Body of pancreas (tissue), 4 donors: ENCODE results near the gene CNRIP1. TPM values are rescaled to one million over a fixed set of nuclear protein-coding genes. Genes with fewer than 3 reads are reported as not detected.

Experiments used
- ATAC-seq: fragments of 150-250 bp; one replicate; pipeline ENCODE4 v1.9.1; 2016
- DNase-seq, 4 donors: peaks; one replicate each; pipeline ENCODE4 v3.0.0-alpha.2; 2019
- H3K27ac ChIP-seq, 4 donors: fragments of 200-600 bp; sonication (generic); 1 replicate in 3 of 4; 2 replicates in 1 of 4; pipeline versions ENCODE4 v1.5.1 to v1.6.1; 2016 to 2019; ENCODE audit warnings: mild to moderate bottlenecking in 1 of 4, mixed read lengths in 1 of 4, moderate library complexity in 1 of 4
- H3K27me3 ChIP-seq, 2 donors: fragments of 200-600 bp; sonication (generic); one replicate each; pipeline ENCODE4 v1.6.0; 2016; ENCODE audit warnings: mild to moderate bottlenecking in 1 of 2
- H3K36me3 ChIP-seq, 2 donors: fragments of 200-600 bp; sonication (generic); replicated peaks in 1 of 2; 2 replicates each; pipeline ENCODE4 v1.5.1; 2016; ENCODE audit warnings: low read depth in 2 of 2; ENCODE audit not compliant: insufficient read depth in 1 of 2
- H3K4me1 ChIP-seq: fragments of 200-600 bp; sonication (generic); one replicate; pipeline ENCODE4 v1.6.0; 2016
- H3K4me3 ChIP-seq, 2 donors: fragments of 200-600 bp; sonication (generic); 1 replicate in 1 of 2; 2 replicates in 1 of 2; pipeline ENCODE4 v1.5.1; 2016 to 2019
- H3K9me3 ChIP-seq, 3 donors: fragments of 200-600 bp; sonication (generic); 1 replicate in 2 of 3; 2 replicates in 1 of 3; pipeline ENCODE4 v1.5.1; 2016
- CTCF ChIP-seq, 7 experiments: fragments of 450-650 bp in 4 of 7; fragments of 200-600 bp in 3 of 7; sonication (generic) in 3 of 7; IDR thresholded peaks; one replicate each; pipeline ENCODE4 v1.5.1; 2016 to 2019; ENCODE audit warnings: antibody characterized with exemption in 7 of 7
- POLR2A ChIP-seq, 3 donors: fragments of 450-650 bp; IDR thresholded peaks; one replicate each; pipeline ENCODE4 v1.6.1; 2016; ENCODE audit warnings: antibody characterized with exemption in 3 of 3, mild to moderate bottlenecking in 2 of 3
- WGBS, 2 donors: methylation state at CpG; one replicate each; pipeline ENCODE4 v1.1.5; 2017; 5-methylcytosine and 5-hydroxymethylcytosine counted together
- intact Hi-C: fragments of 100-400 bp; cut with DNase I; formaldehyde crosslinking; loops from one replicate; pipeline ENCODE4 v1.15.1; 2023
- total RNA-seq, 2 donors: library from RNA; depleted of rRNA; stranded (reverse); fragments of >200 nt; gene quantifications; one replicate each; pipeline ENCODE4 v1.1.0, GENCODE V29; 2016

The CNRIP1 gene
- total RNA-seq, 2 donors from 2014 or later: 2.6 to 5.7 TPM

- no peak for DNase-seq
- TF ChIP-seq POLR2A (IDR thresholded peaks at IDR 0.05): no peak
- no peak for TF ChIP-seq CTCF (IDR thresholded peaks at IDR 0.05)
- H3K4me1 ChIP-seq: no peaks in the 10 kb centered on the region
- no peak overlapping the region for H3K27ac ChIP-seq
- WGBS, 2 donors: 61 to 64% methylated on average over 6 of the region's 6 CpGs
- H3K36me3 ChIP-seq: no peaks in the 10 kb centered on the region
- H3K9me3 ChIP-seq: no peaks in the 10 kb centered on the region
- ATAC-seq: no peak
- H3K4me3 ChIP-seq: no peak overlapping the region
- intact Hi-C loops: loop anchor here (5.0 kb wide), 1 partner anchor 169 kb away; no protein-coding TSS in a partner anchor
- H3K27me3 ChIP-seq: no peaks in the 10 kb centered on the region
These were observed 28.4 kb downstream of the CNRIP1 start for GRCh38 chr2:68291314-68291713.

GRCh38 chr2:68290901-68291300 is 28.8 kb downstream of the CNRIP1 start:
- Histone ChIP-seq H3K27me3 (no peaks in the 10 kb centered on the region), H3K9me3 (no peaks in the 10 kb centered on the region), H3K4me3 (no peak overlapping the region), H3K27ac (no peak overlapping the region), H3K4me1 (no peaks in the 10 kb centered on the region), H3K36me3 (no peaks in the 10 kb centered on the region)
- WGBS, 2 donors: 43 to 50% methylated on average over 5 of the region's 5 CpGs
- ATAC-seq (no peak), DNase-seq (peak in 1 of 4 donors; percentile 8)
- TF ChIP-seq POLR2A (IDR thresholded peaks at IDR 0.05) (no peak), CTCF (IDR thresholded peaks at IDR 0.05) (no peak)
- intact Hi-C loops: loop anchor here (5.0 kb wide), 1 partner anchor 169 kb away; no protein-coding TSS in a partner anchor

- intact Hi-C loops: no loop called here
- Histone ChIP-seq H3K4me3 (no peak overlapping the region), H3K27ac (peak overlapping the region in 1 of 4 donors; percentile 16), H3K36me3 (no peaks in the 10 kb centered on the region), H3K27me3 (no peaks in the 10 kb centered on the region), H3K9me3 (no peaks in the 10 kb centered on the region), H3K4me1 (no peaks in the 10 kb centered on the region)
- WGBS, 2 donors: 22 to 23% methylated on average over 10 of the region's 10 CpGs
- ATAC-seq (peak; percentile 64), DNase-seq (peak in 3 of 4 donors; percentile 19 to 41 (median 41))
- TF ChIP-seq POLR2A (IDR thresholded peaks at IDR 0.05) (no peak), CTCF (IDR thresholded peaks at IDR 0.05) (no peak)
These were observed 31.9 kb downstream of the CNRIP1 start for GRCh38 chr2:68287580-68288441.

GRCh38 chr2:68284896-68285295 is 34.9 kb downstream of the CNRIP1 start:
- intact Hi-C loops: no loop called here
- H3K4me3 ChIP-seq: no peak overlapping the region
- ATAC-seq: no peak
- TF ChIP-seq POLR2A (IDR thresholded peaks at IDR 0.05) (no peak), CTCF (IDR thresholded peaks at IDR 0.05) (no peak)
- H3K4me1 ChIP-seq: no peaks in the 10 kb centered on the region
- no peaks in the 10 kb centered on the region for H3K36me3 ChIP-seq
- H3K27ac ChIP-seq: no peak overlapping the region
- 80 to 83% methylated on average over 3 of the region's 3 CpGs for WGBS, 2 donors
- no peaks in the 10 kb centered on the region for H3K9me3 ChIP-seq
- no peaks in the 10 kb centered on the region for H3K27me3 ChIP-seq
- peak in 1 of 4 donors; percentile 31 for DNase-seq
